NCI-H187 (cell line): ENCODE data around the gene TRIM56.
"Not testable (repeated sequence)": the region's sequence is repeated elsewhere in the genome, so short reads cannot be mapped to it uniquely, and the experiment has no call there.

Experiments
- DNase-seq, 2 experiments: peaks; one replicate each; lab custom pipeline; 2025; lab: John Stamatoyannopoulos, UW

TRIM56 gene, protein sequence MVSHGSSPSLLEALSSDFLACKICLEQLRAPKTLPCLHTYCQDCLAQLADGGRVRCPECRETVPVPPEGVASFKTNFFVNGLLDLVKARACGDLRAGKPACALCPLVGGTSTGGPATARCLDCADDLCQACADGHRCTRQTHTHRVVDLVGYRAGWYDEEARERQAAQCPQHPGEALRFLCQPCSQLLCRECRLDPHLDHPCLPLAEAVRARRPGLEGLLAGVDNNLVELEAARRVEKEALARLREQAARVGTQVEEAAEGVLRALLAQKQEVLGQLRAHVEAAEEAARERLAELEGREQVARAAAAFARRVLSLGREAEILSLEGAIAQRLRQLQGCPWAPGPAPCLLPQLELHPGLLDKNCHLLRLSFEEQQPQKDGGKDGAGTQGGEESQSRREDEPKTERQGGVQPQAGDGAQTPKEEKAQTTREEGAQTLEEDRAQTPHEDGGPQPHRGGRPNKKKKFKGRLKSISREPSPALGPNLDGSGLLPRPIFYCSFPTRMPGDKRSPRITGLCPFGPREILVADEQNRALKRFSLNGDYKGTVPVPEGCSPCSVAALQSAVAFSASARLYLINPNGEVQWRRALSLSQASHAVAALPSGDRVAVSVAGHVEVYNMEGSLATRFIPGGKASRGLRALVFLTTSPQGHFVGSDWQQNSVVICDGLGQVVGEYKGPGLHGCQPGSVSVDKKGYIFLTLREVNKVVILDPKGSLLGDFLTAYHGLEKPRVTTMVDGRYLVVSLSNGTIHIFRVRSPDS

DNA sequence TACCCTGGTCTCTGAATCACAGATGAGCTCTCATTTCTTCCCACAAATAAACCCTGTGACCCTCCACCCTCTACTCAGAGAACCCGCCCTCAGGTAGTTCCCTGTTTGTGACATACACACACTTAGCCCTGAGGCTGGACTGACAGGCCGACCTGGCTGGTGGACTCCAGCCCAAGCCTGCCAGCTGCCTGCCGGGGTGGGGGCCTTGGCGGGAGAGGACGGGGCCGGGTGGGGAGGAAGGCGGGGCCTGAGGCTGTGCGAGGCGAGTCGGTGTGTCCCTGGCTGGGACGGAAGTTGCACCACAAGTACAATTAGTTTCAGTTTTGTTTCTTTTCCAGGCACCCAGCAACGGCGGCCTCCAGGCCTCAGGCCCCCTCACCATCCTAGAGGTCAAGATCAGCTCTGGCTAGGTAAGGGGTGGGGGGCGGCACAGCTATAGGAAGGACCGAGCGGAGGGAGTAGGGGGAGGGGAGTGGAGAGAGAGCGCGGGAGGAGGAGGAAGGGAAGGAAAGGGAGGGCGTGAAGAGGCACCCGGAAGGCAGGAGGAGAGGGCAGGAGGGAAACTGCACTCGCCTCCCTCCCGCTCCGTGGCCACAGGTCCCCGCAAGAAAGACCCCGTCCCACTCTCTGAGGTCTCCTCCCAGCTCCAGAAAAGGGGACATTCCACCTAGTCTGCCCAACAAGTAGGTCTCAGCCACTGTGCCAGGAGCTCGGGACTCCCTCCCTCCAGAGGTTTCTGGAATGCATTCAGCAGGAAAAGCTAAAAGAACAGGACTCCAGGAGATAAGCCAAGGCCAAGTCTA lies at the start of gene TRIM56:
Gene TRIM56, plus strand, starts transcription at position 320 of the 803 bp plus-strand sequence. CDS start 1,832 bp downstream, outside the sequence.
- peak; percentile 70 to 83 for DNase-seq

DNA sequence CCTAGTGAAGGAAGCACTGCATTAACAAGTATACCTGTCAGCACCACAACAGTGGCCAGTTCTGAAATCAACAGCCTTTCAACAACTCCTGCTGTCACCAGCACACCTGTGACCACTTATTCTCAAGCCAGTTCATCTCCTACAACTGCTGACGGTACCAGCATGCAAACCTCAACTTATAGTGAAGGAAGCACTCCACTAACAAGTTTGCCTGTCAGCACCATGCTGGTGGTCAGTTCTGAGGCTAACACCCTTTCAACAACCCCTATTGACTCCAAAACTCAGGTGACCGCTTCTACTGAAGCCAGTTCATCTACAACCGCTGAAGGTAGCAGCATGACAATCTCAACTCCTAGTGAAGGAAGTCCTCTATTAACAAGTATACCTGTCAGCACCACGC lies 49.3 kb upstream of the TRIM56 start:
- DNase-seq, result no peak

DNA sequence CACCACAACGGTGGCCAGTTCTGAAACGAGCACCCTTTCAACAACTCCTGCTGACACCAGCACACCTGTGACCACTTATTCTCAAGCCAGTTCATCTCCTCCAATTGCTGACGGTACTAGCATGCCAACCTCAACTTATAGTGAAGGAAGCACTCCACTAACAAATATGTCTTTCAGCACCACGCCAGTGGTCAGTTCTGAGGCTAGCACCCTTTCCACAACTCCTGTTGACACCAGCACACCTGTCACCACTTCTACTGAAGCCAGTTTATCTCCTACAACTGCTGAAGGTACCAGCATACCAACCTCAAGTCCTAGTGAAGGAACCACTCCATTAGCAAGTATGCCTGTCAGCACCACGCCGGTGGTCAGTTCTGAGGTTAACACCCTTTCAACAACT lies 44.0 kb upstream of the TRIM56 start:
- DNase-seq, result not testable (repeated sequence)

DNA sequence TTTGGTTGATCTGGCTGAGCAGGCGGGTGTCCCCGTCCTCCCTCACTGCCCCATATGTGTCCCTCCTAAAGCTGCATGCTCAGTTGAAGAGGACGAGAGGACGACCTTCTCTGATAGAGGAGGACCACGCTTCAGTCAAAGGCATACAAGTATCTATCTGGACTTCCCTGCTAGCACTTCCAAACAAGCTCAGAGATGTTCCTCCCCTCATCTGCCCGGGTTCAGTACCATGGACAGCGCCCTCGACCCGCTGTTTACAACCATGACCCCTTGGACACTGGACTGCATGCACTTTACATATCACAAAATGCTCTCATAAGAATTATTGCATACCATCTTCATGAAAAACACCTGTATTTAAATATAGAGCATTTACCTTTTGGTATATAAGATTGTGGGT lies 26.9 kb upstream of the TRIM56 start:
- DNase-seq, result no peak

DNA sequence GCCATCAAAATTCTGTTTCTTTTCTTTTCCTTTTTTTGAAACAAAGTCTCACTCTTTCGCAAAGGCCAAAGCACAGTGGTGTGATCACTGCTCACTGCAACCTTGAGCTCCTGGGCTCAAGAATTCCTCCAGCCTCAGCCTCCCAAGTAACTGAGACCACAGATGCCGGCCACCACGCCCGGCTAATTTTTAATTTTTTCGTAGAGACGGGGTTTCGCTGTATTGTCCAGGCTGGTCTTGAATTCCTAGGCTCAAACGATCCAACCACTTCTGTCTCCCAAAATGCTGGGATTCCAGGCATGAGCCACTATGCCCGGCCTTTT lies 25.7 kb upstream of the TRIM56 start:
- no peak for DNase-seq

DNA sequence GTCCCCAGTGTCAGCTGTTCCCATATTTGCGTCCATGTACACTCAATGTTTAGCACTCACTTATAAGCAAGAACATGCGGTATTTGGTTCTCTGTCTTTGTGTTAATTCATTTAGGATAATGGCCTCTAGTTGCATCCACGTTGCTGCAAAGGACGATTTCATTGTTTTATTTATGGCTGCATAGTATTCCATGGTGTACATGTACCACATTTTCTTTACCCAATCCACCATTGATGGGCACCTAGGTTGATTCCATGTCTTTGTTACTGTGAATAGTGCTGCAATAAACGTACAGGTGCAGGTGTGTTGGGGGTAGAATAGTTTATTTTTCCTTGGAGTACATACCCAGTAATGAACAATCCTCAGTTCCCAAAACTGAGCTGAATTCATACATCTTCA lies 24.3 kb upstream of the TRIM56 start:
- DNase-seq, result no peak

DNA sequence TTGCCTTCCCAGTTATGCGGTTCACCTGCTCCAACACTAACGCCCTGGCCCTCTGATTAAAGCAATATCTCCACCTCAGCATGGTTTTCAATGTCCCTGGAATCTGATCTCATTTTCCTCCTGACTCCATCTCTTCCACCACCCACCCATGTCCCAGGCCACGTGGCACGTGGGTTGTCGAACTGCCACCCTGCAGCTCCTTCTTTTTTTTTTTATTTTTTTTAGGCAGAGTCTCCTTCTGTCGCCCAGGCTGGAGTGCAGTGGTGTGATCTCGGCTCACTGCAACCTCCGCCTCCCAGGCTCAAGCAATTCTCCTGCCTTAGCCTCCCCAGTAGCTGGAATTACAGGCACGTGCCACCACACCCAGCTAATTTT lies 21.1 kb upstream of the TRIM56 start:
- not testable (repeated sequence) for DNase-seq

DNA sequence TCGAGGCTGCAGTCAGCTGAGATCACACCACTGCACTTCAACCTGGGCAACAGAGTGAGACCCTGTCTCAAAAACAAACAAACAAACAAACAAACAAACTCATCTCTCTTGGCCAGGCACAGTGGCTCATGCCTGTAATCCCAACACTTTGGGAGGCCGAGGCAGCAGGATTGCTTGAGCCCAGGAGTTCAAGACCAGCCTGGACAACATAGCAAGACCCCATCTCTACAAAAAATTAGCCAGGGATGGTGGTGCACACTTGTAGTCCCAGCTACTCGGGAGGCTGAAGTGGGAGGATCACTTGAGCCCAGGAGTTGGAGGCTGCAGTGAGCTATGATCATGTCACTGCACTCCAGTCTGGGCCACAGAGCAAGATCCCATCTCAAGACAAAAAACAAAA lies 20.1 kb upstream of the TRIM56 start:
- DNase-seq, result not testable (repeated sequence)

DNA sequence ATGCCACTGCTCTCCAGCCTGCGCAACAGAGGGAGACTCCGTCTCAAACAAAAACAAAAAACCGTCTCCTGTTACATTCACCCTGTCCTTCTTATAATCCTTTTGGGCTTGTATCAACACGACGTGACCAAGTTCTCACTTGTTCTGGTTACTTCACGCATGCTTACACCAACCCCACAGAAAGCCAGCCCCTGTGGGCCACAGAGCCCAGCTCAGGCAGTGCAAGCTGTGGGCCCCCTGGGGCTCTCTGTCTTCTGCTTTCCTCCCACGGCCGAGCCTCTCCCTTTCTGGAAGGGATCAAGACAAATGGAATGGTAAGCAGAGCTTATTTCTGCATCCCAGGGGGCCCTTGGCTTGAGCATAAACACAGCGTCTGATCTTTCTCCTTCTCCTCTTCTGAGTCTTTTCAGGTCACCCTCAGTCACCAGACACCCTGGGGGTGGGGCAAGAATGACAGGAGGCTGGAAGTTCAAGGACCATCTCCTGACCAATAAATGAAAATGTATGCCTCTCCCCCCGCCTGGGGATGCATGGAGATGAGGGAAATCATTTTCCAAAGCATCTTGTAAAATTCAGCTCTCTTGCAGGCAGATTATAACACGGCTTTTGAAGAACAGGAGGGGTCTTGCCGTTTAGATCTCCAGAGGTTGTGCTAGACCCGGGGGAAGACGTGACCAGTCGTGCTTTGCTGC lies 19.0 kb upstream of the TRIM56 start:
- peak; percentile 46 to 48 for DNase-seq

DNA sequence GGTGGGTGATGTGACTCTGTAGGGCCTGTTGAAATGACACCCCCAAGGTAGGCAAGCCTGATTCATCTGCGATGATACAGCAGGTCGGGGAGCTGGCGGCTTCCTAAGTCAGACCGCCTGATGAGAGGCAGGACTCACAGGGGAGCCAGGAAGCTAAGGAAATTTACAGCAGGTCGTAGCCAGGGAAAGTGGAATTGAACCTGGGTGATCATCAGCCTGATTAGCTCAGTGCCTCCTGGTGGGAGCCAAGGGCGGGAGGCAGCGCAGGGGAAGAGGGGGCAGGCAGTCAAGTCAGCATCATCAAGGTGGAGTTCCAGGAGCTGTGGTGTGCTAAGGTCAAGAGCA lies 18.5 kb upstream of the TRIM56 start:
- peak in 1 of 2 experiments; percentile 16 for DNase-seq

DNA sequence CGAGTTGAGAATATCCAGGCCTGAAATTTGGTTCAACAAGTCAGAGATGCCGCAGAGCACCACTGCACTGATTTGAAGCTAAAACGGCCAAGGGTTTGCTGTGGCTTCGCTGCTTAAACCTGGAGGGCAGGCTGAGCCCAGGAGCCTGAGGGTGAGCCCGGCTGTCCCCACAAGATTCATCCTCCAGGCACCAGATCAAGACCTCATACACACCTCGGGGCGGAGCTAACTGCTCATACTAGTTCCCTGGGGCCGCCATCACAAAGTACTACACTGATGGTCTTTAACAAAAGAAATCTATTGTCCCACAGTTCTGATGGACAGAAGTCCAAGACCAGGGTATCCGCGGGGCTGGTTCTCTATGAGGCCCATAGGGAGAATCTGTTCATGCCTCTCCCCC lies 16.9 kb upstream of the TRIM56 start:
- no peak for DNase-seq

DNA sequence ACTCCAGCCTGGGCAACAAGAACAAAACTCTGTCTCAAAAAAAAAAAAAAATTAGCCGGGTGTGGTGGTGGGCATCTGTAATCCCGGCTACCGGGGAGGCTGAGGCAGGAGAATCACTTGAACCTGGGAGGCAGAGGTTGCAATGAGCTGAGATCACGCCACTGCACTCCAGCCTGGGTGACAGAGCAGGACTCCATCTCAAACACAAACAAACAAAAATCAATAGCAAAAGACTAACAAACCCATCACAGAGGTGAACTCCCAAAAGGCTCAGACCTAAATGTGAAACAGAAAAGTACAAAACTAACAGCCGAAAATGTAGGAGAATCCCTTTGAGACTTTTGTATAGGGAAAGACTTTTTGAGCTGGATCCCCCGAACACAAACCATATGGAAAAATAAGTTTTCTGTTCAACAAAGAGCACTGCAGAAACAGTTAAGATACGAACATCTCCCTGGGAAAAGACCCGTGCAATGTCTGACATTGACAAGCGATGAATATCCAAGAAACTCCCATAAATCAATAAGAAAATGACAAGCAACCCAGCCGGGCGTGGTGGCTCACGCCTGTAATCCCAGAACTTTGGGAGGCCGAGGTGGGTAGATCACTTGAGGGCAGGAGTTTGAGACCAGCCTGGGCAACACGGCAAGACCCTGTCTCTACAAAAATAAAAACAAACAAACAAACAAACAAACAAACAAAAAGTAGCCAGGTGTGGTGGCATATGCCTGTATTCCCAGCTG lies 13.7 kb upstream of the TRIM56 start:
- not testable (repeated sequence) for DNase-seq

DNA sequence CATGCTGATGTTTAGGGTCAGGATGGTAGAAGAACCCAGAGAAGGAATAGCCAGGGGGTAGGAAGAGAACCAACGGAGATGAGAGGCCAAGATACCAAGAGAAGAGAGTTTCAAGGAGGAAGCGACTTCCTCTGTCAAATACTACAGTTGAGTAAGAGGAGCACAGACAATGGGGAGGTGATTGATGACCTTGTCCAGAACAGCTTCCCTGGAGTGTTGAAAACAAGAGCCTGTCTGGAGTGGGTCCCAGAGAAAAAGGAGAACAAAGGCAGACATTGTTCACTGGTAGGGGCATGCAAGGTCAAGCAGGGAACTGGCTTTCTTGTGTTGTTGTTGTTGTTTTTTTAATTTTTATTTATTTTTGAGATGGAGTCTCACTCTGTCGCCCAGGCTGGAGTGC lies 9.6 kb upstream of the TRIM56 start:
- no peak for DNase-seq

DNA sequence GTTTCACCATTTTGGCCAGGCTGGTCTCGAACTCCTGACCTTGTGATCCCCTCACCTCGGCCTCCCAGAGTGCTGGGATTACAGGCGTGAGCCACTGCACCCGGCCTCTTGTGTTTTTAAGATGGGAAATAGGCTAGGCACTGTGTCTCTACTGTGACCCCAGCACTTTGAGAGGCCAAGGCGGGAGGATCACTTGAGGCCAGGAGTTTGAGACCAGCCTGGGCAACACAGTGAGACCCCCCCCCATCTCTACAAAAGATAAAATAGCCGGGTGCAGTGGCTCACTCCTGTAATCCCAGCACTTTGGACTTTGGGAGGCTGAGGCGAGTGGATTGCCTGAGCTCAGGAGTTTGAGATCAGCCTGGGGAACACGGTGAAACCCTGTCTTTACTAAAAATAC lies 9.1 kb upstream of the TRIM56 start:
- not testable (repeated sequence) for DNase-seq

DNA sequence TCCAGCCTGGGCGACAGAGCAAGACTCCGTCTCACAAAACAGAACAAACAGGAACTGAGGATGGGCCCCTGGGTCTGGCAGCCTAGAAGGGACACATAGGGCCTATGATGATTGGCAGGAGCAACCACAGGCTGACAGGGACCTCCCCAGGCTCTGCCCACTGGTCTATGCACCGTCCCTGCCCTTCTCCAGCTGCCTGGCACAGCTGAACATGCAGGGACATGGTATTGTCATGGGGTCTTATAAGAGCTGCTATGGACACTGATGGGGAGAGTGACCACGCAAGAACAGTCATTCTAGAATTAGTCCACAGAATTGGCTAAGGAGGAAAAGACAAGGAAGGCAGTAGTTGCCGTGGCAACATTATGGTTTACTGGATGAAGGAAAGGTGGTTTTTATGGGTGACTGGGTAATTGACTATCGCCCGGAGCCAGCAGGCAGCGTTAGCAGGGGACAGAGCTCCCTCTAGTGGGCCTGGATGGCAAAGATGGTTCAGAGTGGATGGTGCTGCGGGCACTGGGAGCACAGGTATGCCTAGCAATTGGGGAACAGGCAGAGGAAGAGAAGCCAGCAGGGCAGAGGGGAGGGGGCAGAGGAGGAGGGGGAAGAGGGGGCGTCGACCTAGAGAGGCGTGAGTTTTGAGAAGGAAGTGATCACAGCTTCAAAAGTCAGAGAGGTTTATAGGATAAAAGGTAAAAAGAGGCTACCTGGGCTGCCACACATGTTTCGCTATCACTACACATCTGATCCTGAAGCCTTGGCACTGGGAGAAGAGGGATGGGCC lies 7.8 kb upstream of the TRIM56 start:
- peak; percentile 76 to 81 for DNase-seq

DNA sequence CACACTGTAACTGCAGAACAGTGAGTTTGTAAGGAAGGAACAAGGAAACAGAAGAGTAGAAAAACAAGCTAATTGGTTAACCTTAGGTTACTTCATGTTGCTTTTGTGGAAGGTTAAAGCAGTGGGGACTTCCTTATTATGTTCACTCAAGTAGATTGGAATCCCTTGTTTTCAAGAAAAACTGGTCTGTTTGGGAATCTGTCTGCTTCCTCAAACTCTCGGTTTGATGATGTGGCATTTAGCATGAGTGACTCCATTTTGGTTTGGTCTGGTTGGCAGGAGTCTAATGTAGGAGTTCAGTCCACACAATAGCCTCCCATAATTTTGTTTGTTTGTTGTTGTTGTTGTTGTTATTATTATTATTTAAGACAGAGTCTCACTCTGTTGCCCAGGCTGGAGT lies 3.8 kb upstream of the TRIM56 start:
- DNase-seq, result no peak

DNA sequence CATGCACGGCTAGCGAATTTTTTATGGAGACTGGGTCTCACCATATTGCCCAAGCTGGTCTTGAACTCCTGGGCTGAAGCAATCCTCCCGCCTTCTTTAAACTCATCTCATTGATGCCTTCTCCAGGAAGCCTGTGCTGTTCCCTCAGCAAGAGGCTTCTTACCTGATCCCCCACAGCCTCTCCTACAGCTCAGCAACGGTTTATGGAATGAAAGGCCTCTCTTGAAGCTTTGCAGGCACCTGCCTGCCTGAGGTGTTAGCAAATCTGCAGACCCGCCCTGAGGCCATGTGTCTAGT lies 468 bp upstream of the TRIM56 start:
- DNase-seq, result peak; percentile 69 to 83

DNA sequence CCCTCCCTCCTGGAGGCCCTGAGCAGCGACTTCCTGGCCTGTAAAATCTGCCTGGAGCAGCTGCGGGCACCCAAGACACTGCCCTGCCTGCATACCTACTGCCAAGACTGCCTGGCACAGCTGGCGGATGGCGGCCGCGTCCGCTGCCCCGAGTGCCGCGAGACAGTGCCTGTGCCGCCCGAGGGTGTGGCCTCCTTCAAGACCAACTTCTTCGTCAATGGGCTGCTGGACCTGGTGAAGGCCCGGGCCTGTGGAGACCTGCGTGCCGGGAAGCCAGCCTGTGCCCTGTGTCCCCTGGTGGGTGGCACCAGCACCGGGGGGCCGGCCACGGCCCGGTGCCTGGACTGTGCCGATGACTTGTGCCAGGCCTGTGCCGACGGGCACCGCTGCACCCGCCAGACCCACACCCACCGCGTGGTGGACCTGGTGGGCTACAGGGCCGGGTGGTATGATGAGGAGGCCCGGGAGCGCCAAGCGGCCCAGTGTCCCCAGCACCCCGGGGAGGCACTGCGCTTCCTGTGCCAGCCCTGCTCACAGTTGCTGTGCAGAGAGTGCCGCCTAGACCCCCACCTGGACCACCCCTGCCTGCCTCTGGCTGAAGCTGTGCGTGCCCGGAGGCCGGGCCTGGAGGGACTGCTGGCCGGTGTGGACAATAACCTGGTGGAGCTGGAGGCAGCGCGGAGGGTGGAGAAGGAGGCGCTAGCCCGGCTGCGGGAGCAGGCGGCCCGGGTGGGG lies 2.2 kb downstream of the TRIM56 start:
- no peak for DNase-seq

DNA sequence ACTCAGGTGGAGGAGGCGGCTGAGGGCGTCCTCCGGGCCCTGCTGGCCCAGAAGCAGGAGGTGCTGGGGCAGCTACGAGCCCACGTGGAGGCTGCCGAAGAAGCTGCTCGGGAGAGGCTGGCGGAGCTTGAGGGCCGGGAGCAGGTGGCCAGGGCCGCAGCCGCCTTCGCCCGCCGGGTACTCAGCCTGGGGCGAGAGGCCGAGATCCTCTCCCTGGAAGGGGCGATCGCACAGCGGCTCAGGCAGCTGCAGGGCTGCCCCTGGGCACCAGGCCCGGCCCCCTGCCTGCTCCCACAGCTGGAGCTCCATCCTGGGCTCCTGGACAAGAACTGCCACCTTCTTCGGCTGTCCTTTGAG lies 2.8 kb downstream of the TRIM56 start:
- DNase-seq, result no peak

DNA sequence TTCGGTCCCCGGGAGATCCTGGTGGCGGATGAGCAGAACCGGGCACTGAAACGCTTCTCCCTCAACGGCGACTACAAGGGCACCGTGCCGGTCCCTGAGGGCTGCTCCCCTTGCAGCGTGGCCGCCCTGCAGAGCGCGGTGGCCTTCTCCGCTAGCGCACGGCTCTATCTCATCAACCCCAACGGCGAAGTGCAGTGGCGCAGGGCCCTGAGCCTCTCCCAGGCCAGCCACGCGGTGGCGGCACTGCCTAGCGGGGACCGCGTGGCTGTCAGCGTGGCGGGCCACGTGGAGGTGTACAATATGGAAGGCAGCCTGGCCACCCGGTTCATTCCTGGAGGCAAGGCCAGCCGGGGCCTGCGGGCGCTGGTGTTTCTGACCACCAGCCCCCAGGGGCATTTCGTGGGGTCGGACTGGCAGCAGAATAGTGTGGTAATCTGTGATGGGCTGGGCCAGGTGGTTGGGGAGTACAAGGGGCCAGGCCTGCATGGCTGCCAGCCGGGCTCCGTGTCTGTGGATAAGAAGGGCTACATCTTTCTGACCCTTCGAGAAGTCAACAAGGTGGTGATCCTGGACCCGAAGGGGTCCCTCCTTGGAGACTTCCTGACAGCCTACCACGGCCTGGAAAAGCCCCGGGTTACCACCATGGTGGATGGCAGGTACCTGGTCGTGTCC lies 3.7 kb downstream of the TRIM56 start:
- no peak for DNase-seq
